T-cell (primary cell): Measurements from ENCODE around the gene TM4SF5. TPM values are rescaled to one million over a fixed set of nuclear protein-coding genes. Genes with fewer than 3 reads are reported as not detected.

Experiments used
- ATAC-seq, 4 experiments: fragments of 200-7000 bp in 3 of 4; fragments of 150-1000 bp in 1 of 4; cut with Tn5 transposase; replicated peaks in 1 of 4; 1 replicate in 3 of 4; 2 replicates in 1 of 4; pipeline ENCODE4 v1.10.0; 2021; ENCODE audit warnings: moderate library complexity in 3 of 4, mild to moderate bottlenecking in 2 of 4, moderate number of reproducible peaks in 1 of 4
- CTCF ChIA-PET, 2 donors: fragments of 300-600 bp; sonication (Branson Sonifier 250); formaldehyde crosslinking; loops; one replicate each; lab custom pipeline; 2022; ENCODE audit warnings: antibody characterized with exemption in 2 of 2; lab: Charles Lee
- POLR2A ChIA-PET, 2 donors: fragments of 300-600 bp; sonication (Branson Sonifier 250); formaldehyde crosslinking; loops; one replicate each; lab custom pipeline; 2022; ENCODE audit warnings: antibody characterized with exemption in 2 of 2; lab: Charles Lee
- DNase-seq, 35 experiments: peaks; one replicate each; pipeline versions ENCODE4 v3.0.0 to v3.0.0-alpha.2; 2013 to 2023
- H3K27ac ChIP-seq: one replicate; pipeline ENCODE4 v1.5.1; 2013; ENCODE audit warnings: low read length
- H3K27me3 ChIP-seq, 2 experiments: replicated peaks in 1 of 2; 1 replicate in 1 of 2; 2 replicates in 1 of 2; pipeline versions ENCODE4 v1.6.1 to v1.7.0; 2013; ENCODE audit warnings: low read length in 1 of 2, mixed read lengths in 1 of 2; ENCODE audit not compliant: control insufficient read depth in 2 of 2, insufficient read depth in 2 of 2; ENCODE audit errors: extremely low read depth in 1 of 2
- H3K36me3 ChIP-seq, 2 donors: 1 replicate in 1 of 2; 2 replicates in 1 of 2; pipeline versions ENCODE4 v1.6.1 to v1.7.0; 2013; ENCODE audit warnings: low read length in 1 of 2; ENCODE audit not compliant: control insufficient read depth in 2 of 2, insufficient read depth in 1 of 2; ENCODE audit errors: extremely low read depth in 1 of 2
- H3K4me1 ChIP-seq, 2 experiments: 1 replicate in 1 of 2; 2 replicates in 1 of 2; pipeline versions ENCODE4 v1.6.1 to v1.7.0; 2013; ENCODE audit warnings: low read length in 2 of 2, mixed read lengths in 1 of 2; ENCODE audit not compliant: insufficient read depth in 2 of 2, control insufficient read depth in 1 of 2; ENCODE audit errors: extremely low read depth in 1 of 2
- H3K4me3 ChIP-seq, 2 donors: 1 replicate in 1 of 2; 2 replicates in 1 of 2; pipeline versions ENCODE4 v1.5.1 to v1.7.0; 2013; ENCODE audit warnings: mild to moderate bottlenecking in 2 of 2, low read length in 1 of 2, moderate library complexity in 1 of 2; ENCODE audit not compliant: control insufficient read depth in 1 of 2; ENCODE audit errors: extremely low read depth in 1 of 2
- H3K9me3 ChIP-seq: 2 replicates; pipeline ENCODE4 v1.7.0; 2013
- H3K27ac Mint-ChIP-seq, 2 donors: one replicate each; pipeline ENCODE4 v1.8.0; 2020 to 2021; ENCODE audit warnings: mild to moderate bottlenecking in 2 of 2, mixed read lengths in 2 of 2
- H3K27me3 Mint-ChIP-seq, 2 donors: one replicate each; pipeline ENCODE4 v1.8.0; 2021 to 2022; ENCODE audit warnings: mixed read lengths in 2 of 2
- H3K36me3 Mint-ChIP-seq: one replicate; pipeline ENCODE4 v1.8.0; 2021; ENCODE audit warnings: mixed read lengths
- H3K4me1 Mint-ChIP-seq, 3 donors: one replicate each; pipeline ENCODE4 v1.8.0; 2020 to 2022; ENCODE audit warnings: mixed read lengths in 3 of 3, mild to moderate bottlenecking in 1 of 3
- H3K4me3 Mint-ChIP-seq, 3 donors: one replicate each; pipeline ENCODE4 v1.8.0; 2020 to 2022; ENCODE audit warnings: mild to moderate bottlenecking in 3 of 3, mixed read lengths in 3 of 3, moderate library complexity in 3 of 3
- H3K9me3 Mint-ChIP-seq, 3 donors: one replicate each; pipeline ENCODE4 v1.8.0; 2020 to 2022; ENCODE audit warnings: mixed read lengths in 3 of 3
- WGBS: methylation state at CpG from one replicate; pipeline ENCODE4 v1.1.5; 2013; ENCODE audit warnings: missing lambda C conversion rate; ENCODE audit not compliant: insufficient coverage; 5-methylcytosine and 5-hydroxymethylcytosine counted together
- total RNA-seq, 35 experiments: library from RNA in 6 of 35; stranded (reverse) in 6 of 35; fragments of 120-200 nt in 1 of 35; gene quantifications; one replicate each; pipeline versions ENCODE4 v1.2.1 to v1.2.4 and lab custom pipeline; 2013 to 2026

The TM4SF5 gene
- total RNA-seq, 5 donors from 2014 or later (not counting 1 experiment from before 2014, with no cell fraction given), result not detected

DNA sequence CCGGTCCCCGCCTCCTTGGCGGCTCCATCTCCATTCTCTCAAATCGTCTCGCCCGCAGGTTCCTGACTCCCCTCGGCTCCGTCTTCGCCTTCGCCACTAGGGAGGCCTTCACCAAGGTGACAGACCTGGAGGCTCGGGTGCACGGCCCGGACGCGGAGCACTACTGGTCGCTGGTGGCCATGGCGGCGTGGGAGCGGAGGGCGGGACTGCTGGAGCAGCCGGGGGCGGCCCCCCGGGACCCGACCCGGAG is 17.9 kb downstream of the TM4SF5 start:
- H3K27me3 Mint-ChIP-seq, result peaks cover 22 to 35% of the 10 kb centered on the region in 2 donors
- H3K27ac Mint-ChIP-seq, result no peak overlapping the region
- H3K4me3 ChIP-seq, result peak overlapping the region; percentile 47 to 64

DNA sequence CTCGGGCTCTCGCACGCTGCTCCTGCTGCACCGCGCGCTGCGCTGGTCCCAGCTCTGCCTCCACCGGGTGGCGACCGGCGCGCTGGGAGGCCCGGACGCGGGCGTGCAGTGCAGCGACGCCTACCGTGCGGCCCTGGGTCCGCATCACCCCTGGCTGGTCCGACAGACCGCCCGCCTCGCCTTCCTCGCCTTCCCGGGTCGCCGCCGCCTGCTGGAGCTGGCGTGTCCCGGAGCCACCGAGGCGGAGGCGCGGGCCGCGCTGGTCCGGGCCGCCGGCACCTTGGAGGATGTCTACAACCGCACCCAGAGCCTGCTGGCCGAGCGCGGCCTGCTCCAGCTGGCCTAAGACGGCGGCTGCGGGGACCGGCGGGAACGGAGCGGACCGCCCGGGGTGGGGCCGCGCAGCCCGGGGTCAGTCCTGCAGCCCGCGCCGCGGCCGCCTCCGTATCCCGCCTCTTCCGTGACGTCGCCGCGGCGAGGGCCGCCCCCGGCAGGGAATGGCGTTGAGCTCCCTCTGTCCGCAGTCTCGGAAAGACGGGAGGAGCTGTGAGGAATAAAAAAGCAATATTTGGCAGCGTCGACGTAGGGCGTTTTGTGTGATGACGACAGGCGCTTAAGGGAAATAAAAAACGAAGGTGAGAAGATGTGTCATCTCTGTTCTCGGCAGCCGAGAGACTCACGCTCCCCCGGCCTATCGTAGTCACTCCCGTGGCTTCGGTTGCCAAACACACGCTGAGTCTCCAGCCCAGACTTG is 18.4 kb downstream of the TM4SF5 start:
- POLR2A ChIA-PET, result interaction anchor here in 1 of 2 donors (0.6 kb wide), 2 partner anchors 43 to 58 kb away, joined by 3 to 6 read pairs; no protein-coding TSS in a partner anchor
- no peaks in the 10 kb centered on the region for H3K9me3 Mint-ChIP-seq
- H3K4me3 ChIP-seq, result peak overlapping the region; percentile 47 to 64

More for the DNA sequence above, 17.9 kb downstream of the TM4SF5 start:
- Mint-ChIP-seq H3K4me1 (peaks cover 18 to 33% (median 26%) of the 10 kb centered on the region in 3 donors), H3K9me3 (no peaks in the 10 kb centered on the region), H3K36me3 (no peaks in the 10 kb centered on the region), H3K4me3 (peak overlapping the region; percentile 66 to 85 (median 73))
- ATAC-seq (peak in 2 of 4 experiments; percentile 42 to 43), DNase-seq (peak in 2 of 35 experiments; percentile 36 to 46)
- CTCF ChIA-PET, result interaction anchor here (0.8 to 1.8 kb wide), 5 partner anchors 36 to 80 kb away, joined by 3 to 12 read pairs (median 4); partner anchors contain the start of genes MED11 (in 2 of the 2) and ARRB2 (in 1 of the 2)
- H3K36me3 ChIP-seq, result no peaks in the 10 kb centered on the region
- H3K9me3 ChIP-seq, result no peaks in the 10 kb centered on the region
- 0% methylated on average over 25 of the region's 25 CpGs for WGBS
- no peak overlapping the region for H3K27ac ChIP-seq
- peaks cover 9 to 47% of the 10 kb centered on the region in 2 experiments for H3K27me3 ChIP-seq
- POLR2A ChIA-PET, result interaction anchor here in 1 of 2 donors (0.6 kb wide), 1 partner anchor 43 kb away, joined by 3 read pairs; no protein-coding TSS in a partner anchor
- peaks cover 8 to 37% of the 10 kb centered on the region in 2 experiments for H3K4me1 ChIP-seq

DNA sequence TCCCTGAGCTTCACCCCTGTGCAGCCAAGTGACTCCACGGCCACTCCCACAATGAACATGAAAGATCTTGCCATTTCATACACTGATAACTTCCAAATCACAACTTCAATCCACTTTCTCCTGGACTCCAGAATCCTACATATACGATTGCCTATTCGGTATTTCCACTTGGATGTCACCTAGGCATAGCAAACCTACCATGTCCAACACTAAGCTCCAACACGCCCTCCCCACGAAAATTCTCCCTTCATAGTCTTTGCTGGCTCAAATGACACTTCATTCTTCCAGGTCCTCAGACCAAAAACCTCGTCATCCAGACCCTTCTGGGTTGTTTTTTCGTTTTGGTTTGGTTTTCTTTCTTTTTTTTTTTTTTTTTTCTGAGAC is 19.0 kb downstream of the TM4SF5 start:
- Histone ChIP-seq H3K4me3 (peak overlapping the region; percentile 47 to 64), H3K27me3 (peaks cover 7 to 36% of the 10 kb centered on the region in 2 experiments), H3K9me3 (no peaks in the 10 kb centered on the region), H3K4me1 (peaks cover 8 to 33% of the 10 kb centered on the region in 2 experiments), H3K27ac (peak overlapping the region; percentile 47), H3K36me3 (no peaks in the 10 kb centered on the region)
- CTCF ChIA-PET, result interaction anchor here (0.5 to 1.8 kb wide), 13 partner anchors 14 to 149 kb away, joined by 3 to 12 read pairs (median 4); partner anchors contain the start of genes MED11 (in 2 of the 2), ARRB2 (in 1 of the 2), RNF167 (in 1 of the 2) and SLC25A11 (in 1 of the 2)
- Mint-ChIP-seq H3K9me3 (no peaks in the 10 kb centered on the region), H3K27me3 (peaks cover 22 to 24% of the 10 kb centered on the region in 2 donors), H3K27ac (peak overlapping the region; percentile 68 to 82), H3K36me3 (no peaks in the 10 kb centered on the region), H3K4me1 (peaks cover 19 to 27% (median 22%) of the 10 kb centered on the region in 3 donors), H3K4me3 (peak overlapping the region; percentile 83 to 91 (median 85))
- no peak for DNase-seq
- no peak for ATAC-seq
- POLR2A ChIA-PET, result interaction anchor here in 1 of 2 donors (0.5 kb wide), 1 partner anchor 63 kb away, joined by 5 read pairs; no protein-coding TSS in a partner anchor
- WGBS, result 89% methylated on average over 2 of the region's 7 CpGs

More for the DNA sequence above, 18.4 kb downstream of the TM4SF5 start:
- peak; percentile 91 to 95 (median 94) for ATAC-seq
- under 1% methylated on average over 72 of the region's 91 CpGs for WGBS
- CTCF ChIA-PET, result interaction anchor here (0.5 to 1.8 kb wide), 13 partner anchors 14 to 150 kb away, joined by 3 to 12 read pairs (median 4); partner anchors contain the start of genes MED11 (in 2 of the 2), ARRB2 (in 1 of the 2), RNF167 (in 1 of the 2) and SLC25A11 (in 1 of the 2)
- peaks cover 8 to 35% of the 10 kb centered on the region in 2 experiments for H3K4me1 ChIP-seq
- no peaks in the 10 kb centered on the region for H3K36me3 Mint-ChIP-seq
- no peaks in the 10 kb centered on the region for H3K9me3 ChIP-seq
- peak overlapping the region; percentile 83 to 91 (median 85) for H3K4me3 Mint-ChIP-seq
- DNase-seq, result peak; percentile 53 to 88 (median 68)
- peaks cover 22 to 30% of the 10 kb centered on the region in 2 donors for H3K27me3 Mint-ChIP-seq
- H3K27ac ChIP-seq, result peak overlapping the region; percentile 47
- H3K27ac Mint-ChIP-seq, result peak overlapping the region; percentile 68 to 82
- peaks cover 18 to 32% (median 25%) of the 10 kb centered on the region in 3 donors for H3K4me1 Mint-ChIP-seq
- peaks cover 7 to 42% of the 10 kb centered on the region in 2 experiments for H3K27me3 ChIP-seq
- H3K36me3 ChIP-seq, result no peaks in the 10 kb centered on the region

DNA sequence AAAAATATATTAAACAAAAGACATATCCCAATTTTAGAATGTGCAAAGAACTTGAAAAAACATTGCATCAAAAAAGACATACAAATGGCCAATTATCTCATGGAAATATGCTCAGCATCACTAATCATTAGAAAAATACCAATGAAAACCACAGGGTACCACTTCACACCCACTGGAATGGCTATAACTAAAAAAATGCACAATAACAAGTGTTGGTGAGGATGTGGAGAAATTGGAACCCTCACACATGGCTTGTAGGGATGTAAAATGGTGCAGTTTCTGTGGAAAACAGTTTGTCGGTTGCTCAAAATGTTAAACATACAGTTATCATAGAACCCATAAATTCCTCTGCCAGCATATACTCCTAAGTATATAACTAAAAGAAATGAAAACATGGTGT is 23.5 kb downstream of the TM4SF5 start:
- H3K27me3 ChIP-seq, result no peaks in the 10 kb centered on the region
- H3K36me3 ChIP-seq, result peaks cover 0 to 19% of the 10 kb centered on the region in 2 donors
- peak overlapping the region in 1 of 3 donors; percentile 100 for H3K4me3 Mint-ChIP-seq
- ChIA-PET POLR2A (no interaction called here), CTCF (no interaction called here)
- no CpG with 5 or more reads among the region's 1 CpG for WGBS
- no peak for ATAC-seq
- no peaks in the 10 kb centered on the region for H3K27me3 Mint-ChIP-seq
- H3K9me3 ChIP-seq, result no peaks in the 10 kb centered on the region
- H3K4me3 ChIP-seq, result no peak overlapping the region
- peaks cover 16% of the 10 kb centered on the region for H3K36me3 Mint-ChIP-seq
- peak overlapping the region in 1 of 2 donors; percentile 99 for H3K27ac Mint-ChIP-seq
- H3K4me1 Mint-ChIP-seq, result peaks cover 18 to 23% (median 22%) of the 10 kb centered on the region in 3 donors
- H3K27ac ChIP-seq, result no peak overlapping the region
- H3K9me3 Mint-ChIP-seq, result no peaks in the 10 kb centered on the region
- peaks cover 10 to 31% of the 10 kb centered on the region in 2 experiments for H3K4me1 ChIP-seq
- DNase-seq, result no peak

DNA sequence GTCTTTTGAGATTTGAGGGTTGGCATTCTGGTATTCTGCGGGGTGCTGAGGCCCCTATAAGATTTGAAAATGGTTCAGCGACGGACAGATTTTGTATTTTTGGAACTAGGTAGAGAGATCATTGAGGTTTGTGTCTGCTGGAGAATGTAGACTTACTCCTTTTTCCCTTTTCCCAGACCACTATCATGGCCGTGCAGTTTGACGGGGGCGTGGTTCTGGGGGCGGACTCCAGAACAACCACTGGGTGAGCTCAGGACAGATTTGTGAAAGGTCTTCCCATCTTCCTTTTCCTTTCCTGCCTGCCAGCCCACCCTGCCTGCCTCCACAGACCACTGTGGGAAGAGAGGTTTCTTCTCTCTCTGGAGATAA is 24.9 kb downstream of the TM4SF5 start:
- DNase-seq, result peak in 1 of 35 experiments; percentile 22
- H3K4me3 ChIP-seq, result peak overlapping the region; percentile 70
- Mint-ChIP-seq H3K36me3 (peaks cover 16% of the 10 kb centered on the region), H3K9me3 (no peaks in the 10 kb centered on the region), H3K4me1 (peaks cover 13 to 14% (median 13%) of the 10 kb centered on the region in 3 donors), H3K27me3 (no peaks in the 10 kb centered on the region), H3K4me3 (peak overlapping the region; percentile 94 to 100 (median 100)), H3K27ac (peak overlapping the region; percentile 99)
- H3K36me3 ChIP-seq, result peaks cover 0 to 19% of the 10 kb centered on the region in 2 donors
- H3K27ac ChIP-seq, result peak overlapping the region; percentile 65
- H3K9me3 ChIP-seq, result no peaks in the 10 kb centered on the region
- ATAC-seq, result no peak
- WGBS, result no CpG with 5 or more reads among the region's 7 CpGs
- H3K4me1 ChIP-seq, result peaks cover 5 to 20% of the 10 kb centered on the region in 2 experiments
- H3K27me3 ChIP-seq, result no peaks in the 10 kb centered on the region
- ChIA-PET POLR2A (interaction anchor here in 1 of 2 donors (1.0 kb wide), 1 partner anchor 13 kb away, joined by 8 read pairs; no protein-coding TSS in a partner anchor), CTCF (interaction anchor here (0.5 to 1.1 kb wide), 3 partner anchors 12 to 210 kb away, joined by 3 to 8 read pairs (median 5); partner anchors contain the start of gene ARRB2 (in 1 of the 2))
